ENCODE results near the gene DNAJC7. TPM values are rescaled to one million over a fixed set of nuclear protein-coding genes. Genes with fewer than 3 reads are reported as not detected.

The DNAJC7 gene
- total and polyA plus RNA-seq, 9 of the 15 experiments (the other 6 are each of a cell fraction or from before 2014, with no cell fraction given) = 85.8 to 262 (median 157) TPM

DNA sequence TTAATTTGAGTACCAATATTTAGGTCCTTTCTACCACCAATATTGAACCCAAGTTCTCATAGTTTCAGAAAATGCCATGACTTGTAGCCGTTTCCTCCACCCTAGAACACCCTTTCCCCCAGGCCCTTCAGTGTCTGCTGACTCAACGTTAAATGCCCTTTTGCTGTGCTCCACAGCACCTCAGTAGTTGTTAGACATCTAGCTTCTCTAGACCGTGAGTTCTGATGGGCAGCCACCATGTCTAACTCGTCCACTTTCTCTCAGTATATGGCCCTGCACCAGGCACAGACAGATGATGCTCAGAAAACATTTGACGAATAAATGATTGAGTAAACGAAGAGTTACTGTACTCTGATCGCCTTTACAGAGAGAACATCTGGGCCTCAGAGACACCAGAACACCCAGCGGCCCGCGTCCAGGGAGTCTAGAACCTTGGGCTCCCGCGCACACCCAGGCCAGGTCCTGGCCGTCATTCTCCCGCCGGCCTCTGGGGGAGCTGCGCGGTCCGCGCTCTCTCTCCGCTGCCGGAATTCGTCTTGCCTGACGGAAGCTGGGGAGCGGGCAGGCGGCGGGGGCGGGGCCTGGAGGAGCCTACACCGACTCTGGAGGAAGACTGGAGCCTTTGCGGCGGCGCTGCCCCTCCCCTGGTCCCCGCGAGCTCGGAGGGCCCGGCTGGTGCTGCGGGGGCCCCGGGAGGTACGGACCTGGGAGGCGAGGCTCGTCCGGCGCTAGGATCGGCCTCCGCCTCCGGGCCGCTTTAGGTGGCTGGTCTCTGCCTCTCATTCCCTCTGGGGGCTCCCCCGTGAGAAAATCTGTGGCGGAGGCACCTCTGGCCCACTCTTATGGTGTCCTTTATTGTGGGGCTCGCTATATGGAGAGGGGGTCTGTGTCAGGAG lies 2.5 kb upstream of the DNAJC7 start, which contains the start of gene NKIRAS2 (continued):
- TF ChIP-seq, protein P1, sequence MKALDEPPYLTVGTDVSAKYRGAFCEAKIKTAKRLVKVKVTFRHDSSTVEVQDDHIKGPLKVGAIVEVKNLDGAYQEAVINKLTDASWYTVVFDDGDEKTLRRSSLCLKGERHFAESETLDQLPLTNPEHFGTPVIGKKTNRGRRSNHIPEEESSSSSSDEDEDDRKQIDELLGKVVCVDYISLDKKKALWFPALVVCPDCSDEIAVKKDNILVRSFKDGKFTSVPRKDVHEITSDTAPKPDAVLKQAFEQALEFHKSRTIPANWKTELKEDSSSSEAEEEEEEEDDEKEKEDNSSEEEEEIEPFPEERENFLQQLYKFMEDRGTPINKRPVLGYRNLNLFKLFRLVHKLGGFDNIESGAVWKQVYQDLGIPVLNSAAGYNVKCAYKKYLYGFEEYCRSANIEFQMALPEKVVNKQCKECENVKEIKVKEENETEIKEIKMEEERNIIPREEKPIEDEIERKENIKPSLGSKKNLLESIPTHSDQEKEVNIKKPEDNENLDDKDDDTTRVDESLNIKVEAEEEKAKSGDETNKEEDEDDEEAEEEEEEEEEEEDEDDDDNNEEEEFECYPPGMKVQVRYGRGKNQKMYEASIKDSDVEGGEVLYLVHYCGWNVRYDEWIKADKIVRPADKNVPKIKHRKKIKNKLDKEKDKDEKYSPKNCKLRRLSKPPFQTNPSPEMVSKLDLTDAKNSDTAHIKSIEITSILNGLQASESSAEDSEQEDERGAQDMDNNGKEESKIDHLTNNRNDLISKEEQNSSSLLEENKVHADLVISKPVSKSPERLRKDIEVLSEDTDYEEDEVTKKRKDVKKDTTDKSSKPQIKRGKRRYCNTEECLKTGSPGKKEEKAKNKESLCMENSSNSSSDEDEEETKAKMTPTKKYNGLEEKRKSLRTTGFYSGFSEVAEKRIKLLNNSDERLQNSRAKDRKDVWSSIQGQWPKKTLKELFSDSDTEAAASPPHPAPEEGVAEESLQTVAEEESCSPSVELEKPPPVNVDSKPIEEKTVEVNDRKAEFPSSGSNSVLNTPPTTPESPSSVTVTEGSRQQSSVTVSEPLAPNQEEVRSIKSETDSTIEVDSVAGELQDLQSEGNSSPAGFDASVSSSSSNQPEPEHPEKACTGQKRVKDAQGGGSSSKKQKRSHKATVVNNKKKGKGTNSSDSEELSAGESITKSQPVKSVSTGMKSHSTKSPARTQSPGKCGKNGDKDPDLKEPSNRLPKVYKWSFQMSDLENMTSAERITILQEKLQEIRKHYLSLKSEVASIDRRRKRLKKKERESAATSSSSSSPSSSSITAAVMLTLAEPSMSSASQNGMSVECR (CRISPR knock-in tag; IDR thresholded peaks at IDR 0.05) = peak; percentile 27; the same call in 1 of the 2 replicates
- peak; percentile 59; the same call in 1 of the 2 replicates for TF ChIP-seq SMAD4 (CRISPR knock-in tag; conservative IDR thresholded peaks at IDR 0.05)
- peak; percentile 84 for TF ChIP-seq SUPT5H (IDR thresholded peaks at IDR 0.05)
- no peak for TF ChIP-seq ZNF282 (CRISPR knock-in tag; IDR thresholded peaks at IDR 0.05)
- TF ChIP-seq, protein P2, sequence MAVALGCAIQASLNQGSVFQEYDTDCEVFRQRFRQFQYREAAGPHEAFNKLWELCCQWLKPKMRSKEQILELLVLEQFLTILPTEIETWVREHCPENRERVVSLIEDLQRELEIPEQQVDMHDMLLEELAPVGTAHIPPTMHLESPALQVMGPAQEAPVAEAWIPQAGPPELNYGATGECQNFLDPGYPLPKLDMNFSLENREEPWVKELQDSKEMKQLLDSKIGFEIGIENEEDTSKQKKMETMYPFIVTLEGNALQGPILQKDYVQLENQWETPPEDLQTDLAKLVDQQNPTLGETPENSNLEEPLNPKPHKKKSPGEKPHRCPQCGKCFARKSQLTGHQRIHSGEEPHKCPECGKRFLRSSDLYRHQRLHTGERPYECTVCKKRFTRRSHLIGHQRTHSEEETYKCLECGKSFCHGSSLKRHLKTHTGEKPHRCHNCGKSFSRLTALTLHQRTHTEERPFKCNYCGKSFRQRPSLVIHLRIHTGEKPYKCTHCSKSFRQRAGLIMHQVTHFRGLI (CRISPR knock-in tag; IDR thresholded peaks at IDR 0.05) = no peak
- TF ChIP-seq CXXC5 (CRISPR knock-in tag; IDR thresholded peaks at IDR 0.05) = peak; percentile 78
- TF ChIP-seq TOE1 (IDR thresholded peaks at IDR 0.05; ENCODE audit: borderline replicate concordance) = peak; percentile 61; the same call in 1 of the 2 replicates
- no peak for TF ChIP-seq TOE1 (CRISPR knock-in tag; IDR thresholded peaks at IDR 0.05; ENCODE audit: borderline replicate concordance, low read depth)
- no peak for TF ChIP-seq KLF16 (IDR thresholded peaks at IDR 0.05)
- peak; percentile 69 for TF ChIP-seq ETV5 (CRISPR knock-in tag; IDR thresholded peaks at IDR 0.05; ENCODE audit: low read depth)
- peak; percentile 83 for TF ChIP-seq TAF1 (IDR thresholded peaks at IDR 0.05; ENCODE audit: control insufficient read depth, extremely low read depth, insufficient read depth, low read length, severe bottlenecking)
- TF ChIP-seq TEAD4 (IDR thresholded peaks at IDR 0.05; ENCODE audit: low read length) = peak; percentile 64
- TF ChIP-seq TEAD4 (CRISPR knock-in tag; IDR thresholded peaks at IDR 0.05; ENCODE audit: borderline replicate concordance) = no peak
- peak; percentile 30 for TF ChIP-seq MEIS2 (IDR thresholded peaks at IDR 0.05; ENCODE audit: partially characterized antibody)
- TF ChIP-seq DACH1 (IDR thresholded peaks at IDR 0.05; ENCODE audit: partially characterized antibody) = peak; percentile 21
- TF ChIP-seq TAF15 (IDR thresholded peaks at IDR 0.05; ENCODE audit: low read depth, low read length) = no peak
- TF ChIP-seq TCFL5 (CRISPR knock-in tag; conservative IDR thresholded peaks at IDR 0.05) = no peak
- 0 out of 2 replicates have a peak, but pooled peaks have one; percentile 52 for TF ChIP-seq ZNF197 (CRISPR knock-in tag; IDR thresholded peaks at IDR 0.05; ENCODE audit: low read depth)
- TF ChIP-seq CREM (IDR thresholded peaks at IDR 0.05; ENCODE audit: low read depth) = peak; percentile 86
